GM19324 (cell line): Measurements from ENCODE around the gene TMCC3.
"Not testable (repeated sequence)": the region's sequence is repeated elsewhere in the genome, so short reads cannot be mapped to it uniquely, and the experiment has no call there.

Experiments
- ATAC-seq: cut with Tn5 transposase; IDR thresholded peaks from one replicate; pipeline ENCODE4 v1.9.1; 2021; ENCODE audit warnings: mild to moderate bottlenecking, moderate library complexity; ENCODE audit not compliant: unreplicated experiment, low FRiP score

The TMCC3 gene

DNA sequence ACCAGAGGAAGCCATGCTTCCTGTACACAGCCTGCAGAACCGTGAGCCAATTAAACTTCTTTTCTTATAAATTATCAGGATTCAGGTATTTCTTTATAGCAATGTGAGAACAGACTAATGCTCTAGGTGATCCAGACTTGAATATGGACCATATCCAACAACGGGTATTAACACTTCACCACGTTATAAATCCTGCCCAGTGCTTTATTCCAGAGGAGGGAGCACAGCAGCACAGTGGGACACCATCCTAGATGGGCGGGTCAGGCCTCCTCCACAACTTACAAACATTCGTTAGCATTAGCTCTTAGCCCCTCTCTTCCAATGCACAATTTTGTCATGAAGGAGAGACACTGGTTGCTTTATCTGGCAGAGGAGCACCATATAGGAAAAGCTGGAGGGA, 66.0 kb downstream of the TMCC3 start:
- no peak for ATAC-seq

DNA sequence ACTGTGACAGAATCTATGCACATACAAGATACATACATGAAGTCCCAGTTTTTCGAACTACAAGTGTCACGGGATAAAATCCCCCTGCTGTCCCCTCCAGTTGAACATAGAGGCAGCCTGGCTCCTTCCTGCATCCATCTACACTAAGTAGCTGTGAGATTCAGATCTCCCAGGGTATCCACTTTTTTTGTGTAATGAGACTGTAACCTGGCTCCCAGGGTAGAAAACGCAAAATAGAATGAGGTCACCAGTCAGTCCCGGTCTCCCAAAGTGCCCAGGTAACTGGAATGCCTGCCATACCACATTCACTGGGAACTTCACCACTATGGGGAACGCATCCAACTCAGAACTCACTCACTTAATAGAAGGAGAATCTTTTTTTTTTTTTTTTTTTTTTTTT, 67.8 kb downstream of the TMCC3 start:
- ATAC-seq = no peak

GRCh38 chr12:94575645-94576403, 74.5 kb downstream of the TMCC3 start:
- no peak for ATAC-seq

DNA sequence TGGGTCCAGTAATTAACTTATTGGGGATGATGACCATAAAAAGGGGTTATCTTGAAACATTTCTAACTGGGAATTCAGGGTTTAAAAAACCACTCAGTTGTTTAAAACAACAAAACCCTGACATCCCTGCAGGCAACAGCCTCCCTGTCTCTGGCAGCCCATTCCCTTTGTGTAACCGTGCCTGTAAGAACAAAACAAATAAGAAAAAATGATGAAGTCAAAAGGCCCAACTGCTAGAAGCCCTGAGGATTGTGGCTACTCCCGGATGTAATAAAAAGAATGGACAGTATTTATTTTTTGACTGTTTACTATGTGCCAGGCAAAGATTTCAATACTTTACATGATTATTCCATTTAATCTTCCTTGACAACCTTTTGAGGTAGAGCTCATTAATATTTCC, 75.3 kb downstream of the TMCC3 start:
- ATAC-seq = no peak

DNA sequence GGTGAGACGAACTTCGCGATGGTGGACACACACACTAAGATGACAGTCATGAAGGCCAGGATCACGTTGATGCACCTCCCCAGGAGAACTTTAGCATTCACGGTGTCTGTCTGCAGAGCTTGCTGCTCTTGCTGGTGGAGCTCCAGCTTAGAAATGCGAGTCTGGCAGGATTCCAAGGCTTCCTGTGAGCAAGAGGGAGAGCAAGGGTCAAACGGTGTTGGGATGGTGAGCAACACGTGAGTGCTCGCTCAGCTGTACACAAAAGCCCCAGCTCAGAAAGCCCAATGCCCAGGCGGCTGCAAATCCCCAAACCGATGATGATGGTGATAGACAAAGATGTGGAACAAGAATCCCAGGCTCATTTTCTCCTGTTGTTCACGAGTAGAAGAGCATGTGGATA, 78.8 kb downstream of the TMCC3 start:
- ATAC-seq = no peak

DNA sequence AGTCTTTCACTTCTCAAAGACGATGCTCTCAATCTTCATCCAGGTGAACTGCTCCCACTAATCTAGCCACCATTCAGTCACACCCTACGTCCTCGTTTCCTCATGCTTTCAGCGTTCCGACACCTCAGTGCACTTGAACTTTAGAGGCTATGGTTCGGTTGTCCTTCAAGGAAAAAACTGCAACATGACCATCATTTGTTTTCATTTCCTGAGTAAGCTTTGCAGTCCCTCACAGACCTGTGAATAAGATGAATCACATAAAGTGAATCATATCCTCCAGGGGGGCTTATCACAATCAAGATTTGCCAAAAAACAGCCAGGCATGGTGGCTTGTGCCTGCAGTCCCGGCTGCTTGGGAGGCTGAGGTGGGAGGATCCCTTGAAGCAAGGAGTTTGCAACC, 80.2 kb downstream of the TMCC3 start:
- no peak for ATAC-seq

DNA sequence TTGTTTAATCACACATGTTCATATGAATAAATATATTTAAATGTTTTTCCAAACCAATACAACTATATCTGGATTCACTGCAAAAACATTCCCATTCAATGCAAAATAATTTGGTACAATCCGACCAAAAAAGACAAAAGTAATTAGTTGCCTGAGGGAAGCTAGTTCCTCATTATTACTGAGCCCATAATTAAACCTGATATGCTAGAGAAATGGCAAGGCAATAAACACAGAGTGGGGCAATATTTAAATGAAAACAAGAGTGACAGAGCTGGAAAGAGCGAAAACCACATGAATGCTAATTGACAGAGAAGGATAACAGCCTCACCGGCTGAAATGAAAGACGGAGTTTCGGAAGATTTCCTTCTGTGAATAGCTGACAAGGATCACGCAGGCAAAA, 82.6 kb downstream of the TMCC3 start:
- ATAC-seq = no peak

DNA sequence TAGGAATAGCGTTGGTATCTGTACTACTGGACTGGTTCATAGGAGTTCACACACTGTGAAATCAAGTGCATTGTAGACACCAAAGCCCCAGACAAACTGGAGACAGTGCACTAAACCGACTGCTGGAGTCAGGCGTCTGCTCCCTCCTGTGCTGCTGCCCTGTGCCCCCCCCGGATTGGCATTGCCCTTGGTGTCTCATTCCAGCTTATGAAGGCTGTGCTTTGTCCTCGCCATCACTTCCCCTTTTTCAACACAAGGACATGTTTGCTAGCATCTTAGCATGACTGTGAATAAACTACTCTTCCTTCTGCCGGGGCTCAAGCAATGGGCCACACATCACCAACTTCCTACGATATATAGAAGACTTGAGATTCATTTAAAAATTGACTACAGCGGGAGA, 84.0 kb downstream of the TMCC3 start:
- ATAC-seq = no peak

DNA sequence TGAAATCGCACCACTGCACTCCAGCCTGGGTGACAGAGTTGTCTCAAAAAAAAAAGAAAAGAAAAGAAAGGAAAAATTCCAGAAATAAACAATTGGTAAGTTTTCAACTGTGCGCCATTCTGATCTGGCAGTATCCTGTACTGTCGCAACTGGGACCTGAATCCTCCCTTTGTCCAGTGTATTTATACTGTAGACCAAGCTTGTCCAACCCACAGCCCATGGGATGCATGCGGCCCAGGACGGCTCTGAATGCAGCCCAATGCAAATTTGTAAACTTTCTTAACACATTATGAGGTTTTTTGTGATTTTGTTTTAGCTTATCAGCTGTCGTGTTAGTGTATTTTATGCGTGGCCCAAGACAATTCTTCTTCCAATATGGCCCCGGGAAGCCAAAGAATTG, 84.7 kb downstream of the TMCC3 start:
- no peak for ATAC-seq

GRCh38 chr12:94563286-94563685, 87.1 kb downstream of the TMCC3 start:
- no peak for ATAC-seq

DNA sequence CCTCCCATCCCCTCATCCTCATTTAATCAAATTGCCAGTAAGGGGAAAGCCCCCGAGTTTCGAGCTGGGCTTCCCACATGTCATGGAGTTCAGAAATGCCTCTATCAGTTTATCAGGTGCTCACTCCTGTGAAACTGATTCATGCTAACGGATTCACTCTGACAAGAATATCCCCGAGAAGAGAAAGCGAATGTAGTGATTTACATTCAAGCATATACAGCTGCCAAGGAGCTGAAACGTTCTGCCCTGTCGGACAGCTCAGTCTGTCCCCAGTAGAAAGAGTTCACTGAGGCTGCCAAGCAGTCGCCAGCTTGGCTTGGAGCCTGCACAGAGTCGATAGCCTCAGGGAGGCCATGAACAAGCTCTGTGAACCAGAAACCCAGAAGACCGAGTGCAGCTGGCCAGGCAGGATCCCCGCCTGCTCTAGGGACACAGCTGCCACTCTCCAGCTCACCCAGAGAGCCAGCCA, 88.4 kb downstream of the TMCC3 start:
- ATAC-seq = peak; percentile 83

DNA sequence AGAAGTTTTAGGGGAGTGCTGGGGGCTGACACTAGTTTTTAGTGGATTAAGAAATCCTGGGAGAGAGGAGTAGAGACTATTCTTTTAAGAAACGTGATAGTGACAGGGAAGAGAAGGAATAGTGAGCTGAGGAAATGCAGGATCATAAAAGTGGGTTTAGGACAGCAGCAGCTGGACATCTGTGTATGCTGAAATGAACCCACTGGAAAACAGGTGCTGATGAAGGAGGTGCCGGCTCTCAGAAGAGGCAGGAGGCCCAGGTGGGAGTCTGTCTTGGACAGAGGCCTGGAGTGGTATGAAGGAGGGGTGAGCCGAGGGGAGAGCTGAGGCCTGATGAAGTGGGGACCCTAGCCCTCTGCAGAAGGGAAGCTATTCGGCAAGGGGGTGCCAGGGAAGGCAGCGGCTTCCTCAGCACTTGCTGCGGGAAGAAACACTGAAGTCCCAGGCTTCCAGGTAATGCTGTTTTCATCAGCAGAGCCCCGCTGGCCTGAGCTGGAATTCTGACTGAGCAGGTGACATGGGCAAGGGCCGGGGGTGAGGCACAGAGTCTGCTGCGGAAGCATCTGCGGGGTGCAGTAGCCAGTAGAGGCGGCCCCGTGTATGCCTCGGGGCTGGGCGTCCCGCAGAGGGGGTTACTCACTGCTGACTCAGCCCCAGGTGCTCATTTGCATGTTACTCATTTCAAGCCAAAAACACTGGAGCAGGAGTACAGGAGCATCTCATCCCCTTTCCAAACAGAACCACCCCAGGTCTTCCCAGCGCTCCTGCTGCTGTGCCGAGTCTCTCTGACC, 89.7 kb downstream of the TMCC3 start:
- peak; percentile 55 for ATAC-seq

- no peak for ATAC-seq
Measured at GRCh38 chr12:94558612-94559011, 91.7 kb downstream of the TMCC3 start.

- no peak for ATAC-seq
Measured at GRCh38 chr12:94557746-94558295, 92.5 kb downstream of the TMCC3 start.

GRCh38 chr12:94555687-94556086, 94.7 kb downstream of the TMCC3 start:
- no peak for ATAC-seq

DNA sequence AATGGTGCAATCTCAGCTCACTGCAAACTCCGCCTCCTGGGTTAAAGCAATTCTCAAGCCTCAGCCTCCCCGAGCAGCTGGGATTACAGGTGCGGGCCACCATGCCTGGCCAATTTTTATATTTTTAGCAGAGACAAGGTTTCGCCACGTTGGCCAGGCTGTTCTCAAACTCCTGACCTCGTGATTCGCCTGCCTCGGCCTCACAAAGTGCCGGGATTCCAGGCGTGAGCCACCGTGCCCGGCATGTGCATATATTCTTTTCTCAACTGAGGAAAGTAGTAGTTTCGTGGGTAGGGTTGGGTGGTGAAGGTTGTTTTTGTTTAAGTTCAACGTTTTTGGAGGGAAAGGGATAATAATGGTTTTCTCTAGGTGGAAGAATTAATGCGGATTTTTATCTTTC, 96.5 kb downstream of the TMCC3 start:
- no peak for ATAC-seq

- no peak for ATAC-seq
Measured at GRCh38 chr12:94553130-94553519, 97.2 kb downstream of the TMCC3 start.

DNA sequence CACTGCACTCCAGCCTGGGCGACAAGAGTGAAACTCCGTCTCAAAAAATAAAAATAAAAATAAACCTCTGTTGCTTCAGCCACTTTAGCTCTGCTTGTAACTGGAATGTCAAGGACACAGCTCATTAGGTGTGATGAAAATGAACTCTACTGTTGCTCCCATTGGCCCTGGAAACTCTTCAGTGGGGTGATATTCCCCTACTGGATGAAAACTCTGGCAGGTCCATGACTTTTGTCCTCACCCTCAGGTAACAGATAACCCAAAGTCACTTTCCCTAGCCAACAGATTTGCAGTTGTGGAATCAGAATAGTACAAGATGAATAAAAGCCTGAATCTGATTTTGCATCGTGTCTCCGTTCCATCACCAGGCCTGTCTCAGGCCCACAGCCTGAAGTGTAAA, 98.5 kb downstream of the TMCC3 start:
- no peak for ATAC-seq

GRCh38 chr12:94550964-94551363, 99.4 kb downstream of the TMCC3 start:
- no peak for ATAC-seq

DNA sequence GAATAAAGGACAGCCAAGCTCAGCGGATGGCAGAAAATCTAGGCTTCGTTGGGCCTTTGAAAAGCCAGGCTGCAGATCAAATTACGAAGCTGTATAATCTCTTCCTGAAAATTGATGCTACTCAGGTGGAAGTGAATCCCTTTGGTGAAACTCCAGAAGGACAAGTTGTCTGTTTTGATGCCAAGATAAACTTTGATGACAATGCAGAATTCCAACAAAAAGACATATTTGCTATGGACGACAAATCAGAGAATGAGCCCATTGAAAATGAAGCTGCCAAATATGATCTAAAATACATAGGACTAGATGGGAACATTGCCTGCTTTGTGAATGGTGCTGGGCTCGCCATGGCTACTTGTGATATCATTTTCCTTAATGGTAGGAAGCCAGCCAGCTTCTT, 101.5 kb downstream of the TMCC3 start:
- not testable (repeated sequence) for ATAC-seq

DNA sequence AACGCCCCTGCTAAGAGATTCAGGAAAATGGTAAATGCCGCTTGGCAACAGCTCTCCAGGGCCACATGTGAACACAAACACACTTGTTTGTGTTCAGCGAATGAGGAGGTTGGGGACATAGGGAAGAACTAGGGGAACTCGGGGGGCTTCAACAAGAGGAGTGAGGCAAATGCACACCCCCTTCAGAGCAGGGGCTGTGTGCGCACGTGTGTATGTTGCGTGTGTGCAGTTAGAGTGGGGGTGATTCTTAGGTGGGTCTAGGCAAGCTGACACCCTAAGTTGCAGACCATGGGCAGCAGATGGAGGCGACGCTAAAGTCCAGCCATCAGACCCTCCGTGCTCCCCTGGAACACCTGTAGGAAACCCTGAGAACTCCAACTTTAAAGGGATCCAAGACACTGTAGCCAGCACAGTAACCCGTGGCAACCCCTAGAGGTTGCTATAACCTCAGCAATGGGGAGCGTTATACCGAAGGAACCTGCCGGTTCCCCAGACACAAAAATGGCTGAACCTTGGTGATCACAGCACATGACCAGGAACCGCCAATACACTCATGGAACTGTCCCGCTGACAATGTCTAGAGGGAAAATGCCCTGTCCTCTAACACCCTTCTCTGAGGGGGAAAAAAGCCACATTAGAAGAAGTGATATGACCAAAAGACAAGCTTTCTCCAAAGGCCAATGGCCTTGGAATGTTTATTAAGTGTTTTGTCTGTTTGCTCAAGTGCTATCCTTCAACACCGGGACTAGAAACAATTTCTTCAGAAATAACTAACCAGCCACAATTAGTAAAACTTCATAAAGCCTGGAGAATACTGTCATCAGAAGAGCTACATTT, 104.2 kb downstream of the TMCC3 start:
- no peak for ATAC-seq
